SK-N-SH (cell line): Measurements from ENCODE around the gene SLC26A11. TPM values are rescaled to one million over a fixed set of nuclear protein-coding genes. Genes with fewer than 3 reads are reported as not detected.

ENCODE experiments used
- CTCF ChIA-PET: fragments of 300-600, 350-600 bp; formaldehyde crosslinking; extraction: SDS; loops from one replicate; lab custom pipeline; 2021; lab: Yijun Ruan, JAX
- POLR2A ChIA-PET: fragments of 350-600 bp; sonication (Branson Sonifier 250); formaldehyde crosslinking; extraction: SDS; loops from one replicate; lab custom pipeline; 2020; ENCODE audit warnings: antibody characterized with exemption, inconsistent platforms; lab: Yijun Ruan, JAX
- DNase-seq: peaks from one replicate; pipeline ENCODE4 v3.0.0; 2012
- H2AFZ ChIP-seq: fragments of 200-600 bp; sonication (generic); 2 replicates; pipeline ENCODE4 v1.8.1; 2016; ENCODE audit warnings: antibody characterized with exemption, mild to moderate bottlenecking, low read depth
- H3F3A ChIP-seq: fragments of 200-600 bp; sonication (generic); replicated peaks from 2 replicates; pipeline ENCODE3; 2016; ENCODE audit warnings: antibody characterized with exemption, mild to moderate bottlenecking; ENCODE audit not compliant: insufficient read depth
- H3K27ac ChIP-seq, 2 experiments: fragments of 200-500 bp in 1 of 2; fragments of 200-600 bp in 1 of 2; sonication (Bioruptor generic) in 1 of 2; sonication (generic), shearing (Covaris generic) in 1 of 2; 2 replicates each; pipeline versions ENCODE4 v1.5.1 to v1.6.1; 2014 to 2016; ENCODE audit warnings: low read depth in 2 of 2, inconsistent platforms in 1 of 2, low read length in 1 of 2, mild to moderate bottlenecking in 1 of 2, mixed read lengths in 1 of 2
- H3K27me3 ChIP-seq: fragments of 200-600 bp; sonication (generic), shearing (Covaris generic); 2 replicates; pipeline ENCODE4 v1.6.1; 2016; ENCODE audit warnings: mixed run types; ENCODE audit not compliant: insufficient read depth
- H3K36me3 ChIP-seq, 2 experiments: fragments of 200-500 bp in 1 of 2; fragments of 200-600 bp in 1 of 2; sonication (Bioruptor generic) in 1 of 2; sonication (generic) in 1 of 2; replicated peaks in 1 of 2; 2 replicates each; pipeline versions ENCODE3 to v1.5.1; 2014 to 2016; ENCODE audit warnings: low read length in 1 of 2, mild to moderate bottlenecking in 1 of 2; ENCODE audit not compliant: insufficient read depth in 2 of 2, control insufficient read depth in 1 of 2
- H3K4me1 ChIP-seq, 2 experiments: fragments of 200-500 bp in 1 of 2; fragments of 200-600 bp in 1 of 2; sonication (Bioruptor generic) in 1 of 2; sonication (generic), shearing (Covaris generic) in 1 of 2; 2 replicates each; pipeline versions ENCODE4 v1.5.1 to v1.6.1; 2014 to 2016; ENCODE audit warnings: low read depth in 1 of 2, low read length in 1 of 2, mixed run types in 1 of 2; ENCODE audit not compliant: insufficient read depth in 2 of 2, control insufficient read depth in 1 of 2
- H3K4me2 ChIP-seq: fragments of 200-600 bp; sonication (generic), shearing (Covaris generic); 2 replicates; pipeline ENCODE4 v1.6.1; 2017; ENCODE audit warnings: mixed run types
- H3K4me3 ChIP-seq, 2 experiments: fragments of 200-500 bp in 1 of 2; fragments of 200-600 bp in 1 of 2; sonication (Bioruptor generic) in 1 of 2; sonication (generic), shearing (Covaris generic) in 1 of 2; 2 replicates each; pipeline versions ENCODE4 v1.5.1 to v1.8.1; 2014 to 2016; ENCODE audit warnings: low read depth in 2 of 2, inconsistent platforms in 1 of 2, low read length in 1 of 2, mild to moderate bottlenecking in 1 of 2, mixed read lengths in 1 of 2, moderate library complexity in 1 of 2
- H3K79me2 ChIP-seq: fragments of 200-600 bp; sonication (generic); 2 replicates; pipeline ENCODE4 v1.8.1; 2017; ENCODE audit warnings: mild to moderate bottlenecking; ENCODE audit not compliant: insufficient read depth
- H3K9ac ChIP-seq: fragments of 200-600 bp; sonication (generic); 2 replicates; pipeline ENCODE4 v1.6.1; 2017; ENCODE audit warnings: mixed run types
- H3K9me2 ChIP-seq: fragments of 200-600 bp; sonication (generic); 2 replicates; pipeline ENCODE4 v1.6.1; 2017; ENCODE audit warnings: mixed run types
- H3K9me3 ChIP-seq: fragments of 200-600 bp; sonication (generic); 2 replicates; pipeline ENCODE4 v1.6.1; 2017; ENCODE audit warnings: mixed run types, mild to moderate bottlenecking, moderate library complexity
- H4K20me1 ChIP-seq: fragments of 200-600 bp; sonication (generic); 2 replicates; pipeline ENCODE4 v1.6.1; 2017; ENCODE audit warnings: mild to moderate bottlenecking, mixed run types; ENCODE audit not compliant: insufficient read depth
- CHD2 ChIP-seq: fragments of 150-350 bp; IDR thresholded peaks from 2 replicates; pipeline ENCODE4 v1.6.1; 2018; ENCODE audit warnings: low read length; ENCODE audit not compliant: partially characterized antibody
- ELF1 ChIP-seq: IDR thresholded peaks from 2 replicates; pipeline ENCODE4 v1.4.0; 2012
- EP300 ChIP-seq, 2 experiments: IDR thresholded peaks; 2 replicates each; pipeline versions ENCODE4 v1.4.0 to v1.6.1; 2012; ENCODE audit warnings: borderline replicate concordance in 1 of 2, low read depth in 1 of 2, low read length in 1 of 2
- FOSL2 ChIP-seq: IDR thresholded peaks from 2 replicates; pipeline ENCODE4 v1.4.0; 2012; ENCODE audit warnings: low read depth, mild to moderate bottlenecking, moderate library complexity, borderline replicate concordance
- JUND ChIP-seq: IDR thresholded peaks from 2 replicates; pipeline ENCODE4 v1.4.0; 2012
- MEF2A ChIP-seq: IDR thresholded peaks from 2 replicates; pipeline ENCODE4 v1.4.0; 2012; ENCODE audit warnings: low read depth, borderline replicate concordance
- MXI1 ChIP-seq: IDR thresholded peaks from 2 replicates; pipeline ENCODE4 v1.6.1; 2012; ENCODE audit warnings: mild to moderate bottlenecking, low read depth, low read length, improper control_type of control experiment
- NFIC ChIP-seq: IDR thresholded peaks from 2 replicates; pipeline ENCODE4 v1.4.0; 2012; ENCODE audit warnings: borderline replicate concordance
- NRF1 ChIP-seq: IDR thresholded peaks from 2 replicates; pipeline ENCODE4 v1.6.1; 2012; ENCODE audit warnings: low read depth, mild to moderate bottlenecking, low read length
- RAD21 ChIP-seq: IDR thresholded peaks from 2 replicates; pipeline ENCODE4 v1.6.1; 2012; ENCODE audit warnings: mild to moderate bottlenecking, low read length
- TAF1 ChIP-seq: IDR thresholded peaks from 2 replicates; pipeline ENCODE4 v1.6.1; 2012; ENCODE audit warnings: low read depth, mild to moderate bottlenecking, low read length, moderate library complexity, borderline replicate concordance
- TCF12 ChIP-seq: IDR thresholded peaks from 2 replicates; pipeline ENCODE4 v1.4.0; 2012
- TEAD4 ChIP-seq: IDR thresholded peaks from 2 replicates; pipeline ENCODE4 v1.4.0; 2012; ENCODE audit warnings: mild to moderate bottlenecking, borderline replicate concordance; ENCODE audit not compliant: insufficient read depth
- YY1 ChIP-seq: IDR thresholded peaks from 2 replicates; pipeline ENCODE4 v1.4.0; 2012; ENCODE audit warnings: low read depth, mild to moderate bottlenecking
- WGBS: methylation state at CpG from one replicate; pipeline ENCODE4 v1.1.6; 2017; ENCODE audit warnings: low lambda C conversion rate; 5-methylcytosine and 5-hydroxymethylcytosine counted together
- polyA plus RNA-seq, 3 experiments: library from polyadenylated mRNA; depleted of rRNA; stranded (reverse); fragments of >200 nt; gene quantifications; 2 replicates each; pipeline ENCODE4 v1.2.3, GENCODE V29; 2012
- TF ChIP-seq, protein P1 (sequence below): IDR thresholded peaks from 2 replicates; pipeline ENCODE4; 2012
- TF ChIP-seq, protein P2 (sequence below): IDR thresholded peaks from 2 replicates; pipeline ENCODE4 v1.4.0; 2012; ENCODE audit warnings: low read depth
- TF ChIP-seq, protein P3 (sequence below): fragments of 150-350 bp; IDR thresholded peaks from 2 replicates; pipeline ENCODE4 v1.6.1; 2017; ENCODE audit warnings: antibody characterized with exemption, low read length, low read depth, borderline replicate concordance
- TF ChIP-seq, protein P4 (sequence below): IDR thresholded peaks from 2 replicates; pipeline ENCODE4 v1.4.0; 2012; ENCODE audit warnings: low read depth, borderline replicate concordance
- TF ChIP-seq, protein P5 (sequence below): IDR thresholded peaks from 2 replicates; pipeline ENCODE4 v1.6.1; 2012; ENCODE audit warnings: mild to moderate bottlenecking, low read depth, low read length, moderate library complexity

SLC26A11 gene
- polyA plus RNA-seq, 1 of the 3 experiments (the other 2 are of a cell fraction), result 35.9 TPM

DNA sequence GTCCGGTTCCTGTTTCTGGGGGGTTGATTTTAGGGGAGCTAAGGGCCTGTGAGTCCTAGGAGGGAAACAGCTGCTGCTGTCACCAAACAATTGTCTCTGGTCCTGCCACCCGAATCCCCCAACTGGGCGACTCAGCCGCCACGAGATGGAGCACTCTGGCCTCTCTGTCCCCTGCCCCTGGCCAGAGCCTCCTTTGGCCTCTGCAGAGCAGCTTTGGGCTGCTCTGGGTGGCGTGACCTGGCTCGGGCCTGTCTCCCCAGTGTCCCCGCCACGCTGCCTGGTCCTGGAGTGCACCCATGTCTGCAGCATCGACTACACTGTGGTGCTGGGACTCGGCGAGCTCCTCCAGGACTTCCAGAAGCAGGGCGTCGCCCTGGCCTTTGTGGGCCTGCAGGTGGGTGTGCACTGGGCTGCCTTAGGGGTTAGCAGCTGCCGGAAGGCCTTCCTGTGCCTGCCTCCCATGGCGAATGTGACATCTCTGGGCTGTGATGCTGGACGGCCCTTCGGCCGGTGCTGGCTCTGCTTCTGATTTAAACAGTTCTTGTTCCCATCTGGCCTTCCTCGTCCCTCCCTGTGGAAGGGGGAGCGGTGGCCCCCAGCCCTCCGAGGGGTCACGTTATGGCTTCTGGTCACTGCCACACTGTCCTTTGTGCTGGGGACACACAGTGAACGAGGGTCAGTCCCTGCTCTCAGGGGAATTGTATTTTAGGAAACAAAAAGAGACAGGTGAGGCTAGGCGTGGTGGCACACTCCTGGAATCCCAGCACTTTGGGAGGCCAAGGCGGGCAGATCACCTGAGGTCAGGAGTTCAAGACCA, 28.9 kb downstream of the SLC26A11 start:
- Histone ChIP-seq H4K20me1 (no peaks in the 10 kb centered on the region), H3K9ac (no peak overlapping the region), H3K4me2 (no peak overlapping the region), H3K9me2 (no peaks in the 10 kb centered on the region), H3K27ac (no peak overlapping the region), H3K4me1 (0 out of 4 replicates have a peak, but pooled peaks cover 0 to 3% of the 10 kb centered on the region in 2 experiments), H3F3A (peaks cover 7% of the 10 kb centered on the region), H3K79me2 (no peaks in the 10 kb centered on the region), H3K9me3 (no peaks in the 10 kb centered on the region), H3K27me3 (no peaks in the 10 kb centered on the region), H2AFZ (no peak overlapping the region), H3K36me3 (peaks cover 5 to 12% of the 10 kb centered on the region in 2 experiments), H3K4me3 (no peak overlapping the region)
- 81% methylated on average over 14 of the region's 26 CpGs for WGBS
- CTCF ChIA-PET, result no interaction called here
- no peak for TF ChIP-seq YY1
- TF ChIP-seq MXI1, result no peak
- POLR2A ChIA-PET, result no interaction called here
- peak; percentile 30 for DNase-seq

DNA sequence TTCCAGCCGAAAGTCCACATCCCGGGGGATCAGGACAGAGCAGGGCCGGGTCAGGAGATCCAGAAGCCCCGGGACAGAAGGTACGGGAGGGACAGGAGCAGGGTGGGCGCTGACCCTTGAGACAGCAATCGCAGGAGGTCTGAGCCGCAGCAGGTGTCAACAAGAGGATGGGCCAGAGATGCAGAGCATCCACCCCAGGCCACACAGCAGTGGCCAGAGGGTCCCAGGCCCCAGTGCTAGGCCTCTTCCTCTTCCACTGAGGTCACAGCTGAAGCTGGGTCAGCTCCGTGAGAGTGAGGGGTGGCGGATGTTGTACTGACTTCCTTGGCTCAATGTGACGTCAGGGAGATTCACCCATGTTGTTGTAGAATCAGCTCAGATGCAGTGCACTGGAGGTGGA, 31.7 kb downstream of the SLC26A11 start:
- peak; percentile 20 for DNase-seq
- Histone ChIP-seq H3K4me1 (peaks cover 0 to 17% of the 10 kb centered on the region in 2 experiments; a peak in 2 of 4 replicates), H3K27me3 (no peaks in the 10 kb centered on the region), H2AFZ (no peak overlapping the region), H3F3A (peaks cover 27% of the 10 kb centered on the region), H3K9me3 (no peaks in the 10 kb centered on the region), H3K4me3 (no peak overlapping the region), H3K79me2 (no peaks in the 10 kb centered on the region), H3K9me2 (no peaks in the 10 kb centered on the region), H3K4me2 (no peak overlapping the region), H4K20me1 (no peaks in the 10 kb centered on the region), H3K9ac (no peak overlapping the region), H3K36me3 (no peaks in the 10 kb centered on the region), H3K27ac (no peak overlapping the region)
- CTCF ChIA-PET, result interaction anchor here (1.1 to 4.3 kb wide), 4 partner anchors 8 to 169 kb away, joined by 4 to 11 read pairs (median 6); partner anchors contain the start of gene GAA
- TF ChIP-seq NFIC, result no peak
- no peak for TF ChIP-seq TAF1
- TF ChIP-seq TCF12, result no peak
- no peak for TF ChIP-seq FOSL2
- TF ChIP-seq, protein P1, sequence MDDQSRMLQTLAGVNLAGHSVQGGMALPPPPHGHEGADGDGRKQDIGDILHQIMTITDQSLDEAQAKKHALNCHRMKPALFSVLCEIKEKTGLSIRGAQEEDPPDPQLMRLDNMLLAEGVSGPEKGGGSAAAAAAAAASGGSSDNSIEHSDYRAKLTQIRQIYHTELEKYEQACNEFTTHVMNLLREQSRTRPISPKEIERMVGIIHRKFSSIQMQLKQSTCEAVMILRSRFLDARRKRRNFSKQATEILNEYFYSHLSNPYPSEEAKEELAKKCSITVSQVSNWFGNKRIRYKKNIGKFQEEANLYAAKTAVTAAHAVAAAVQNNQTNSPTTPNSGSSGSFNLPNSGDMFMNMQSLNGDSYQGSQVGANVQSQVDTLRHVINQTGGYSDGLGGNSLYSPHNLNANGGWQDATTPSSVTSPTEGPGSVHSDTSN, result no peak
- TF ChIP-seq MXI1, result no peak
- TF ChIP-seq, protein P2, sequence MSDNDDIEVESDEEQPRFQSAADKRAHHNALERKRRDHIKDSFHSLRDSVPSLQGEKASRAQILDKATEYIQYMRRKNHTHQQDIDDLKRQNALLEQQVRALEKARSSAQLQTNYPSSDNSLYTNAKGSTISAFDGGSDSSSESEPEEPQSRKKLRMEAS, result no peak
- TF ChIP-seq, protein P3, sequence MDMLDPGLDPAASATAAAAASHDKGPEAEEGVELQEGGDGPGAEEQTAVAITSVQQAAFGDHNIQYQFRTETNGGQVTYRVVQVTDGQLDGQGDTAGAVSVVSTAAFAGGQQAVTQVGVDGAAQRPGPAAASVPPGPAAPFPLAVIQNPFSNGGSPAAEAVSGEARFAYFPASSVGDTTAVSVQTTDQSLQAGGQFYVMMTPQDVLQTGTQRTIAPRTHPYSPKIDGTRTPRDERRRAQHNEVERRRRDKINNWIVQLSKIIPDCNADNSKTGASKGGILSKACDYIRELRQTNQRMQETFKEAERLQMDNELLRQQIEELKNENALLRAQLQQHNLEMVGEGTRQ, result no peak
- no peak for TF ChIP-seq RAD21
- no peak for TF ChIP-seq CHD2
- TF ChIP-seq MEF2A, result no peak
- TF ChIP-seq, protein P4, sequence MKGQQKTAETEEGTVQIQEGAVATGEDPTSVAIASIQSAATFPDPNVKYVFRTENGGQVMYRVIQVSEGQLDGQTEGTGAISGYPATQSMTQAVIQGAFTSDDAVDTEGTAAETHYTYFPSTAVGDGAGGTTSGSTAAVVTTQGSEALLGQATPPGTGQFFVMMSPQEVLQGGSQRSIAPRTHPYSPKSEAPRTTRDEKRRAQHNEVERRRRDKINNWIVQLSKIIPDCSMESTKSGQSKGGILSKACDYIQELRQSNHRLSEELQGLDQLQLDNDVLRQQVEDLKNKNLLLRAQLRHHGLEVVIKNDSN, result no peak
- TF ChIP-seq EP300 (IDR thresholded peaks at IDR 0.05; ENCODE audit: borderline replicate concordance in 1 of 2, low read depth in 1 of 2, low read length in 1 of 2), result no peak
- no peak for TF ChIP-seq NRF1
- no peak for TF ChIP-seq YY1
- TF ChIP-seq ELF1, result no peak
- no peak for TF ChIP-seq TEAD4
- TF ChIP-seq, protein P5, sequence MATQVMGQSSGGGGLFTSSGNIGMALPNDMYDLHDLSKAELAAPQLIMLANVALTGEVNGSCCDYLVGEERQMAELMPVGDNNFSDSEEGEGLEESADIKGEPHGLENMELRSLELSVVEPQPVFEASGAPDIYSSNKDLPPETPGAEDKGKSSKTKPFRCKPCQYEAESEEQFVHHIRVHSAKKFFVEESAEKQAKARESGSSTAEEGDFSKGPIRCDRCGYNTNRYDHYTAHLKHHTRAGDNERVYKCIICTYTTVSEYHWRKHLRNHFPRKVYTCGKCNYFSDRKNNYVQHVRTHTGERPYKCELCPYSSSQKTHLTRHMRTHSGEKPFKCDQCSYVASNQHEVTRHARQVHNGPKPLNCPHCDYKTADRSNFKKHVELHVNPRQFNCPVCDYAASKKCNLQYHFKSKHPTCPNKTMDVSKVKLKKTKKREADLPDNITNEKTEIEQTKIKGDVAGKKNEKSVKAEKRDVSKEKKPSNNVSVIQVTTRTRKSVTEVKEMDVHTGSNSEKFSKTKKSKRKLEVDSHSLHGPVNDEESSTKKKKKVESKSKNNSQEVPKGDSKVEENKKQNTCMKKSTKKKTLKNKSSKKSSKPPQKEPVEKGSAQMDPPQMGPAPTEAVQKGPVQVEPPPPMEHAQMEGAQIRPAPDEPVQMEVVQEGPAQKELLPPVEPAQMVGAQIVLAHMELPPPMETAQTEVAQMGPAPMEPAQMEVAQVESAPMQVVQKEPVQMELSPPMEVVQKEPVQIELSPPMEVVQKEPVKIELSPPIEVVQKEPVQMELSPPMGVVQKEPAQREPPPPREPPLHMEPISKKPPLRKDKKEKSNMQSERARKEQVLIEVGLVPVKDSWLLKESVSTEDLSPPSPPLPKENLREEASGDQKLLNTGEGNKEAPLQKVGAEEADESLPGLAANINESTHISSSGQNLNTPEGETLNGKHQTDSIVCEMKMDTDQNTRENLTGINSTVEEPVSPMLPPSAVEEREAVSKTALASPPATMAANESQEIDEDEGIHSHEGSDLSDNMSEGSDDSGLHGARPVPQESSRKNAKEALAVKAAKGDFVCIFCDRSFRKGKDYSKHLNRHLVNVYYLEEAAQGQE, result no peak
- TF ChIP-seq JUND, result no peak
- POLR2A ChIA-PET, result interaction anchor here (0.7 kb wide), 1 partner anchor 9 kb away, joined by 3 read pairs; the partner anchor contains the start of gene RNF213
- WGBS, result 98% methylated on average over 11 of the region's 11 CpGs
